ENCODE measurements around the gene NKAPL.

Gene NKAPL

DNA sequence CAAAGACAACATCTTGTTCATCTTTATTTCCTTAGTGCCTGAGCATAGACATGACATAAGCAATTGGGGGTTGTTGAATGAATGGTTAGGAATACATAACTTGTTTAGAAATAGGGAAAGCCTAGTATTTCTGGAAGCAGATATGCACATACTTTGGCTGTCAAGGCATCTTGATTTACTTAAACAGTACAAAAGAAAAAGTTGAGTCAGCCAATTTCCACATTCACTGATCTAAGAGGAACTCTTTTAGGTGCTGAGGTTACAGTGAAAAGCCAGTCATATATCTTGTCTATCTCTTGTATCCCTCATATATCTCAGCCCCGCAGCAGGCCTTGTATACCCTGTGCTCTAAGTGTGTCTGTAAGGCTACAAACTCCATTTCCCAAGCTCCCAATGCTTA, 18.6 kb upstream of the NKAPL start:
- in situ Hi-C loops (cut with HindIII; ENCODE audit: low pct_ligation_motif_present, low pct_unique_long_range_greater_than_20kb, low sequenced_read_pairs), result no loop called here
- DNase-seq, result no peak

DNA sequence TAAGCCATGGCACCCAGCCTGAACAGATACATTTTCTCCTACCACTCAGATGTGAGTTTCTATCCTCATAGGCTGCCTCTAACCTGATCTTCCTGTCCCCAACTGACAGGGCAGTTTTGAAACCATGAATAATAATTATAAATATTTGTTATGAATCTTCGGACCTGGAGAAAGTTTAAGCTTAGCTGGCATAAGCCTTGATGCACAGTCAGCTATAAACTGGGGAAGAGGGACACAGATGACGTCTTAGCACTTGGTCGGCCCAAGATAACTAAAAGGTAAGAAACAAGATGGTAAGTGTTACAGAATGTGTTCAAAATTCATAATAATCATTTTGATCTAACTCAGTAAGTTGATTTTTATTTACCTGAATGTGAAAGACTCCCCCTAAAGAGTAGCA, 15.2 kb upstream of the NKAPL start:
- no peak for DNase-seq
- in situ Hi-C loops (cut with HindIII; ENCODE audit: low pct_ligation_motif_present, low pct_unique_long_range_greater_than_20kb, low sequenced_read_pairs), result no loop called here

- no peak for DNase-seq
- in situ Hi-C loops (cut with HindIII; ENCODE audit: low pct_ligation_motif_present, low pct_unique_long_range_greater_than_20kb, low sequenced_read_pairs), result no loop called here
These were observed 13.7 kb upstream of the NKAPL start for GRCh38 chr6:28245206-28245941.

GRCh38 chr6:28248916-28249315, 10.2 kb upstream of the NKAPL start:
- no peak for DNase-seq
- in situ Hi-C loops (cut with HindIII; ENCODE audit: low pct_ligation_motif_present, low pct_unique_long_range_greater_than_20kb, low sequenced_read_pairs), result no loop called here

GRCh38 chr6:28250747-28251146, 8.3 kb upstream of the NKAPL start:
- in situ Hi-C loops (cut with HindIII; ENCODE audit: low pct_ligation_motif_present, low pct_unique_long_range_greater_than_20kb, low sequenced_read_pairs), result no loop called here
- DNase-seq, result no peak

DNA sequence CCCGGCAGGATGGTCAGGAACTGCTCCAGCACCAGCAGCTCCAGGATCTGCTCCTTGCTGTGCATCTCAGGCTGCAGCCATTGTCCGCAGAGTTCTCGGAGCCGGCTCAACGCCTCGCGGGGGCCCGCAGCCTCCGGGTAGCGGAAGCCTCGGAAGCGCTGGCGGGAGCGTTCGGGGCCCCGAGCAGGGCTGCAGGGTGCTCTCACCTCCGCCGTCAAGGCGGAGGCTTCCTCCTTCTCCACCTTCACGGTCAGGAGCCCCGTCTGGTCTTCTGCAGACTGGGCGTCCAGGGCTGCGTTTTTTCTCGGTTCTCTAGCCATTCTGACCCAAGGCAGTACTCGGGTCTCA, 7.5 kb upstream of the NKAPL start:
- peak; percentile 15 for DNase-seq
- in situ Hi-C loops (cut with HindIII; ENCODE audit: low pct_ligation_motif_present, low pct_unique_long_range_greater_than_20kb, low sequenced_read_pairs), result no loop called here

DNA sequence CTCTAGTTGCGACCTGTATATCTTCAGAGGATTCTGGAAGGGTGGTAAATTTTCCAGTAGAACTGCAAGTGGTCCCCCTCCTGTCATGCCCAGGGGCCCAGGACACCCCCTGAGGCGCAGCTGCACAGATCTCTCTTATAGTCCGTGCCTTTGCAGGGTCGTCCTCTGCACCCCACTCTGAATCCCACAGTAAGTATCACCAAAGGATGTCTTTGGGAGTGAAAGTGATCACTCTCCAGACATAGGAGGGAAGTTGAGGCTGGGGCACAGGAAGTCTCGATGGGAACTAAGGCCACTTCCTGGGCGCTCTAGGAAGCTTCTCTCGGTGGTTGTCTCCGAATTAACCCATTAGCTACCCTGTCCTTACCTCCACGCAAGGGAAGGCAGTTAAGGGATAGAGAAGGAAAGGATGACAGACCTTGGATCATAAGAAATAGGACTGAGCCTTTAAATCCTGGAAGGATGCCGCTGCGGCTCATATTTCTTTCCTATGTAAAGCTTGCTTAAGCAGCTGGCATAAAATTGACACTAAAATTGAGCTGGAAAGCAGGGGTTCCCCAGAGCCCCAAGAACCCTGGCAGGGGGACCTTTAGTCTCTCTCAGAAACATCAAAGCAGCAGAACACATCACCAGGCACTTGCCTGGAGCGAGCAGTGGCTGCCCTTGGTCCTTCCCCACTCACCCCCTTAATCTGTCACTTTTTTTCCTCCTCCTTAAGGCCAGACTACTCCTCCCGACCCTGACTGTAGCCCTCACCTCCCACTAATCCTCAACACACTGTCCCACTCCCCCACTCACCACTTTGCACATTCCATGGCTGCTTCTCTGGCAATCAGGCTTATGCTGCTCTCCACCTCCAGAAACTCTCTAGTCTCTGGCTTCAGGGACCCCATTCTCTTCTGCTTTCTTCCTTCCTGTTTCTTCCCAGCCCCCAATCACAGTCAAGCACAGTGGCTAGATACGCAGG, 6.8 kb upstream of the NKAPL start, which contains the start of gene ZKSCAN4:
Gene ZKSCAN4 (minus strand): TSS at position 261 of the 967 bp plus-strand sequence. CDS start 289 bp downstream, outside the sequence.
- DNase-seq, result peak; percentile 84
- in situ Hi-C loops (cut with HindIII; ENCODE audit: low pct_ligation_motif_present, low pct_unique_long_range_greater_than_20kb, low sequenced_read_pairs), result no loop called here

GRCh38 chr6:28254121-28254519, 5.0 kb upstream of the NKAPL start:
- in situ Hi-C loops (cut with HindIII; ENCODE audit: low pct_ligation_motif_present, low pct_unique_long_range_greater_than_20kb, low sequenced_read_pairs), result no loop called here
- DNase-seq, result no peak

GRCh38 chr6:28257042-28257441, 2.1 kb upstream of the NKAPL start:
- DNase-seq, result no peak
- in situ Hi-C loops (cut with HindIII; ENCODE audit: low pct_ligation_motif_present, low pct_unique_long_range_greater_than_20kb, low sequenced_read_pairs), result no loop called here

DNA sequence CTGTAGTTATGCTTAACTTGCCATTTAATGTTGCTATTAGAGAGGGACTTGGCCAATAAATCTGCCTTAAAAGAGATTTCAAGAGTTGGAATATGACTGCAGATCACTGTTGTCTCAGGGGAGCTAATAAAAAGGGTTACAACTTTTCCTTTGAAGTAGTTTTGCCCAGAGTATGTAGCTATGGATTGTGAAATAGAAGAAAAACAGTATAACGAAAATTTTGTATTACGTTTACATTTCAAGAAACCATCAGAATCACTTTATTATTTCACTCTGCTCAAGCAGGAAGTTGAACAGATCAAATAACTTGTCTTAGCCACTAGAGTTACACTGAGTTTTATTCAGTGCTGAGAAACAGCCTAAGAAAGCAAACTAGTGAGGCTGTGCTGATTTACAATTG, 4.8 kb downstream of the NKAPL start:
- DNase-seq, result no peak
- in situ Hi-C loops (cut with HindIII; ENCODE audit: low pct_ligation_motif_present, low pct_unique_long_range_greater_than_20kb, low sequenced_read_pairs), result no loop called here

- in situ Hi-C loops (cut with HindIII; ENCODE audit: low pct_ligation_motif_present, low pct_unique_long_range_greater_than_20kb, low sequenced_read_pairs), result no loop called here
These were observed 5.8 kb downstream of the NKAPL start for GRCh38 chr6:28264834-28265401.

GRCh38 chr6:28266563-28266961, 7.5 kb downstream of the NKAPL start:
- in situ Hi-C loops (cut with HindIII; ENCODE audit: low pct_ligation_motif_present, low pct_unique_long_range_greater_than_20kb, low sequenced_read_pairs), result no loop called here
- DNase-seq, result no peak

More at GRCh38 chr6:28264834-28265401, 5.8 kb downstream of the NKAPL start:
- DNase-seq, result no peak

DNA sequence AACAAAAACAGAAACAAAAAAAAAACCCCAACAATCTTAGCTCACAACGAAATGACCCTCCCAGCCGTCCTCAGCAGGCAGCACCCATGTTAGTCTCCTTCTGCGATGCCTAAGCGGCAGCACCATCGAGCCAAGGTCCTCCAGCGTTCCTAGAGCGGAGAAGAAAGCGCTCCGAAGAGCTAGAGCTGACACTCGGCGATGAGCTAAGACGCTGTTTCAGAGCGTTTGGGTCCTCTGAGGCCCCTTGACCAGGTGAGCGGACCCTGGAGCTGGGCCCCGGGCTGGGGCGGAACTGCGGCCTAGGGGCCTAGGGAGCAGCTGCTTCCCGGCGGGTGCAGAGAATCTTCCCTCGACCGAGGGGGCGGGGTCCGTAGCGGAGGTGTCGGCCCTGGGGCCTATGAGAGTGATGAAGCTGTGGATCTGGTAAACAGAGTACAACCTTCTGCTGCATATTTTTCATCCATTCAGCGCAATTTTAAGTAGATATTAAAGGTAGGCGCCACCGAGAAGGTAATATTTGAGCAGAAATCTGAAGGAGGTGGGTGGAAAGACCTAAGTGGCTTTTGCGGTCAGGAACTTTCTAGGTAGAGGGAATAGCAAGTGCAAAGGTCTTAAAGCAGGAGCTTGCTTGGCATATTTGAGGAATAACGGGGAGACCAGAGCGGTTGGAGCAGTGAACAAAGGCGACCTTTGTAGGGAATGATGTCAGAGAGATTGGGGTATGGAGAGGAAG, 8.0 kb downstream of the NKAPL start, which contains the start of gene ZSCAN26:
Gene ZSCAN26 (plus strand): TSS at position 182 of the 733 bp plus-strand sequence. CDS start 4,777 bp downstream, outside the sequence.
- in situ Hi-C loops (cut with HindIII; ENCODE audit: low pct_ligation_motif_present, low pct_unique_long_range_greater_than_20kb, low sequenced_read_pairs), result no loop called here
- peak; percentile 83 for DNase-seq

DNA sequence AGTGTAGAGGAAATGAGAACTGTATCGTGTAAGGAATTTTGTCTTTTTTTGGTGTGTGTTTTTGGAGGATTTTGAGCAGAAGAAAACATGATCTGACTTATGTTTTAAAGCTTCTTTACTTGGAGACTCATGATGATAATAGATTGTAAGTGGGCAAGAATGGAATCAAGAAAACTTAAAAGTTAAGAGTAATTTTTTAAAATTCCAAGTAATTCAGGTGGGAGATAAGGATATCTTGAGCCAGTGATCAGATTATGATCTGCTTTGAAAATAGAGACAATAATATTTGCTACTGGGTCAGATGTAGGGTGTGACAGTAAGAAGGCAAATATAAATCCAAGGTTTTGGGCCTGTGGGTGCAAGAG, 8.6 kb downstream of the NKAPL start:
- in situ Hi-C loops (cut with HindIII; ENCODE audit: low pct_ligation_motif_present, low pct_unique_long_range_greater_than_20kb, low sequenced_read_pairs), result no loop called here
- DNase-seq, result no peak

GRCh38 chr6:28269492-28269891, 10.4 kb downstream of the NKAPL start:
- DNase-seq, result peak; percentile 75
- in situ Hi-C loops (cut with HindIII; ENCODE audit: low pct_ligation_motif_present, low pct_unique_long_range_greater_than_20kb, low sequenced_read_pairs), result no loop called here

DNA sequence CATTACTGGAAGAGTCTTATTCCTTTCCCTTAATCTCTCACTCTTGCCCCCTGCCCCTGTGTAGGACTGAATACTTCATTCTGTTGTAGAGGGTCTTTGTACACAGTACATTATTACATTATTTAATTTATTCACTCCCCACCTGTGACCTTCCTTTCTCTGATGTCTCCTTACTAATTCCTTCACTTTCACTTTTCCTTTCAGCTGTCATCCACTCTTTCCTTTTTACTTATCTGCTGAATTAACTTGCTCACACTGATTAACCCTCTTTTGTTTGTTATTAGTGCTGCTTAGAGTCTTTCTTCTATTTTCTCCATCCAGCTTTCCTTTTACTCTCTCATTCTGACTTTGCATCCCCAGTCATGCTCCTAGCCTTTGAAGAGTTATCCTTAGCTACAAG, 15.8 kb downstream of the NKAPL start:
- no peak for DNase-seq
- in situ Hi-C loops (cut with HindIII; ENCODE audit: low pct_ligation_motif_present, low pct_unique_long_range_greater_than_20kb, low sequenced_read_pairs), result no loop called here

- DNase-seq, result no peak
- in situ Hi-C loops (cut with HindIII; ENCODE audit: low pct_ligation_motif_present, low pct_unique_long_range_greater_than_20kb, low sequenced_read_pairs), result no loop called here
These were observed 18.6 kb downstream of the NKAPL start for GRCh38 chr6:28277746-28278145.

- in situ Hi-C loops (cut with HindIII; ENCODE audit: low pct_ligation_motif_present, low pct_unique_long_range_greater_than_20kb, low sequenced_read_pairs), result no loop called here
- DNase-seq, result no peak
These were observed 21.6 kb downstream of the NKAPL start for GRCh38 chr6:28280595-28281287.

All from ACHN (cell line).